ENCODE measurements around the gene SPEM2. TPM values are rescaled to one million over a fixed set of nuclear protein-coding genes. Genes with fewer than 3 reads are reported as not detected.

SPEM2 gene
- total and polyA plus RNA-seq, 2 of the 8 experiments (the other 6 are each of a cell fraction or from before 2014, with no cell fraction given), result 0.03 TPM; not detected in 1

DNA sequence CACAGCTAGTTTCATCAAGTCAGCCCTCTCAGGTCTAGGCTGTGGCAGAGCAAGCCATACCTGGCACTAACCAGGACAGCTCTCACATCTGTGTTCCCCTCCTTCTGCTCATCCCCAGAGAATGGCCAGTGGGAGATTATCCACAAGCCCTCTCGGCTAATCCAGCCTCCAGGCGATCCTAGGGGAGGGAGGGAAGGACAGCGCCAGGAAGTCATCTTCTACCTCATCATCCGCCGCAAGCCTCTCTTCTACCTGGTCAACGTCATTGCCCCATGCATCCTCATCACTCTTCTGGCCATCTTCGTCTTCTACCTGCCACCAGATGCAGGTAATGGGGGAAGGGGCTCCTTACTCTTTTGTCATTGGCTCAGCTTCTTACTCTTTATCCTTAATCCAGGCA, 23.0 kb downstream of the SPEM2 start:
- no peak overlapping the region for H2BK120ac ChIP-seq (replicated peaks; ENCODE audit: low read depth, low read length)
- H2BK15ac ChIP-seq (ENCODE audit: low read length), result no peak overlapping the region
- H2BK20ac ChIP-seq (ENCODE audit: low read length), result no peak overlapping the region
- H3K9me3 ChIP-seq (ENCODE audit: insufficient read depth in 2 of 2, low read depth in 1 of 2, low read length in 1 of 2), result no peaks in the 10 kb centered on the region
- H3K4ac ChIP-seq (replicated peaks; ENCODE audit: insufficient read length, low read depth, low read length), result no peak overlapping the region
- H3K9ac ChIP-seq (replicated peaks in 1 of 4; ENCODE audit: extremely low read depth in 1 of 4, low read depth in 3 of 4, low read length in 3 of 4), result no peak overlapping the region
- no peak overlapping the region for H3K18ac ChIP-seq (ENCODE audit: extremely low read depth, low read length)
- ChIA-PET POLR2A (ENCODE audit: partially characterized antibody) (interaction anchor here (1.0 to 15.5 kb wide), 2 partner anchors 9 to 33 kb away, joined by 3 to 339 read pairs; partner anchors contain the start of genes FGF11, POLR2A, SLC35G6 and ZBTB4), CTCF (ENCODE audit: partially characterized antibody) (interaction anchor here (0.6 to 1.3 kb wide), 4 partner anchors 8 to 208 kb away, joined by 3 to 4 read pairs (median 3); no protein-coding TSS in a partner anchor)
- H3K4me1 ChIP-seq (replicated peaks in 1 of 4; ENCODE audit: control insufficient read depth in 3 of 4, insufficient read depth in 4 of 4, low read length in 3 of 4), result peaks cover 3 to 8% (median 6%) of the 10 kb centered on the region in 4 experiments; a peak in 6 of 7 replicates
- WGBS, 2 experiments (ENCODE audit: extremely low coverage in 1 of 2, insufficient coverage in 1 of 2, insufficient read length in 1 of 2, insufficient replicate concordance in 2 of 2, low coverage in 1 of 2, low lambda C conversion rate in 2 of 2, missing lambda C conversion rate in 1 of 2), result 93% methylated on average over 7 of the region's 7 CpGs; no CpG with 5 or more reads in 1 of the 2 experiments
- H3K27ac ChIP-seq (ENCODE audit: low read depth, low read length), result no peak overlapping the region
- no peak overlapping the region for H4K8ac ChIP-seq (ENCODE audit: extremely low read depth, insufficient read depth, low read length)
- H2BK5ac ChIP-seq (ENCODE audit: low read depth, low read length), result no peak overlapping the region
- no peak overlapping the region for H2BK12ac ChIP-seq (ENCODE audit: low read depth, low read length)
- H4K20me1 ChIP-seq (replicated peaks in 1 of 2; ENCODE audit: control insufficient read depth in 1 of 2, insufficient read depth in 2 of 2, low read length in 2 of 2), result no peaks in the 10 kb centered on the region
- no peak overlapping the region for H4K91ac ChIP-seq (replicated peaks; ENCODE audit: insufficient read length, low read length)
- H3K79me1 ChIP-seq (ENCODE audit: low read depth, low read length), result no peaks in the 10 kb centered on the region
- DNase-seq (ENCODE audit: low read depth in 1 of 2, low spot score in 2 of 2) (no peak), FAIRE-seq (no peak)
- TF ChIP-seq, protein P1, sequence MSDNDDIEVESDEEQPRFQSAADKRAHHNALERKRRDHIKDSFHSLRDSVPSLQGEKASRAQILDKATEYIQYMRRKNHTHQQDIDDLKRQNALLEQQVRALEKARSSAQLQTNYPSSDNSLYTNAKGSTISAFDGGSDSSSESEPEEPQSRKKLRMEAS (IDR thresholded peaks at IDR 0.05), result no peak
- no peak for TF ChIP-seq NANOG (IDR thresholded peaks at IDR 0.05; ENCODE audit: insufficient read depth, low read depth, low read length, poor library complexity, severe bottlenecking)
- no peak for TF ChIP-seq BRCA1 (IDR thresholded peaks at IDR 0.05; ENCODE audit: low read depth, low read length)
- no peak for TF ChIP-seq GABPA (IDR thresholded peaks at IDR 0.05; ENCODE audit: borderline replicate concordance, insufficient read depth, low read length)
- TF ChIP-seq, protein P2, sequence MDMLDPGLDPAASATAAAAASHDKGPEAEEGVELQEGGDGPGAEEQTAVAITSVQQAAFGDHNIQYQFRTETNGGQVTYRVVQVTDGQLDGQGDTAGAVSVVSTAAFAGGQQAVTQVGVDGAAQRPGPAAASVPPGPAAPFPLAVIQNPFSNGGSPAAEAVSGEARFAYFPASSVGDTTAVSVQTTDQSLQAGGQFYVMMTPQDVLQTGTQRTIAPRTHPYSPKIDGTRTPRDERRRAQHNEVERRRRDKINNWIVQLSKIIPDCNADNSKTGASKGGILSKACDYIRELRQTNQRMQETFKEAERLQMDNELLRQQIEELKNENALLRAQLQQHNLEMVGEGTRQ (IDR thresholded peaks at IDR 0.05; ENCODE audit: low read length), result no peak
- no peak for TF ChIP-seq EZH2 (IDR thresholded peaks at IDR 0.05; ENCODE audit: low read depth, low read length, severe bottlenecking)
- no peak overlapping the region for H2AFZ ChIP-seq (ENCODE audit: low read length)
- H3K23ac ChIP-seq (ENCODE audit: insufficient read length), result no peak overlapping the region
- H3K79me2 ChIP-seq (ENCODE audit: control insufficient read depth in 1 of 2, insufficient read depth in 2 of 2, low read length in 2 of 2), result no peaks in the 10 kb centered on the region
- no peak overlapping the region for H3K14ac ChIP-seq (ENCODE audit: insufficient read length)
- no peak overlapping the region for H2AK5ac ChIP-seq (ENCODE audit: low read depth, low read length)
- H3K4me2 ChIP-seq (ENCODE audit: insufficient read depth in 1 of 2, low read depth in 2 of 2, low read length in 2 of 2), result no peak overlapping the region
- no peak overlapping the region for H4K5ac ChIP-seq (ENCODE audit: insufficient read length, low read depth, low read length)
- no peak overlapping the region for H3K4me3 ChIP-seq (ENCODE audit: extremely low read depth in 1 of 4, insufficient read depth in 2 of 4, low read depth in 3 of 4, low read length in 4 of 4)
- peaks cover 6% of the 10 kb centered on the region; the same call in 1 of the 2 replicates for H3K23me2 ChIP-seq (ENCODE audit: low read depth, low read length)
- H3K36me3 ChIP-seq (ENCODE audit: control insufficient read depth in 2 of 4, insufficient read depth in 4 of 4, low read length in 3 of 4), result no peaks in the 10 kb centered on the region; a peak in 1 of 8 replicates
- peaks cover 0 to 7% (median 5%) of the 10 kb centered on the region in 4 experiments; a peak in 6 of 7 replicates for H3K27me3 ChIP-seq (replicated peaks in 1 of 4; ENCODE audit: control insufficient read depth in 3 of 4, extremely low read depth in 1 of 4, insufficient read depth in 3 of 4, low read length in 3 of 4)
- H3K56ac ChIP-seq (replicated peaks; ENCODE audit: insufficient read length, low read depth, low read length), result no peak overlapping the region

All from H1 (cell line).